IgD-negative memory B cell (primary cell): ENCODE measurements around the gene HCLS1. TPM values are rescaled to one million over a fixed set of nuclear protein-coding genes. Genes with fewer than 3 reads are reported as not detected.
A peak's percentile ranks its signal among the peaks of the same experiment; 100 is the strongest.
"Not testable (repeated sequence)": the region's sequence is repeated elsewhere in the genome, so short reads cannot be mapped to it uniquely, and the experiment has no call there.

Experiments used
- H3K27ac Mint-ChIP-seq, 3 donors: one replicate each; pipeline ENCODE4 v1.8.0; 2020 to 2022; ENCODE audit warnings: mild to moderate bottlenecking in 3 of 3, mixed read lengths in 3 of 3, moderate library complexity in 1 of 3
- H3K27me3 Mint-ChIP-seq: one replicate; pipeline ENCODE4 v1.8.0; 2021; ENCODE audit warnings: mixed read lengths
- H3K36me3 Mint-ChIP-seq: one replicate; pipeline ENCODE4 v1.8.0; 2020; ENCODE audit warnings: mild to moderate bottlenecking, mixed read lengths
- H3K4me1 Mint-ChIP-seq, 3 donors: one replicate each; pipeline ENCODE4 v1.8.0; 2020 to 2022; ENCODE audit warnings: mixed read lengths in 3 of 3, mild to moderate bottlenecking in 1 of 3
- H3K4me3 Mint-ChIP-seq, 4 donors: one replicate each; pipeline ENCODE4 v1.8.0; 2020 to 2022; ENCODE audit warnings: mild to moderate bottlenecking in 4 of 4, mixed read lengths in 4 of 4, moderate library complexity in 3 of 4
- H3K9me3 Mint-ChIP-seq, 3 donors: one replicate each; pipeline ENCODE4 v1.8.0; 2020 to 2021; ENCODE audit warnings: mixed read lengths in 3 of 3, mild to moderate bottlenecking in 1 of 3
- polyA plus RNA-seq: library from polyadenylated mRNA; unstranded; fragments of 300-500 nt; fragmentation: Illumina TruSeq; gene quantifications from one replicate; pipeline ENCODE4 v1.2.3, GENCODE V29; 2021

HCLS1 gene
- polyA plus RNA-seq, 1 donor from 2014 or later = 468 TPM

GRCh38 chr3:121594850-121595249 lies 65.9 kb downstream of the HCLS1 start:
- H3K9me3 Mint-ChIP-seq = no peaks in the 10 kb centered on the region
- H3K4me1 Mint-ChIP-seq = peaks cover 6 to 10% (median 8%) of the 10 kb centered on the region in 3 donors
- no peak overlapping the region for H3K4me3 Mint-ChIP-seq
- H3K27me3 Mint-ChIP-seq = no peaks in the 10 kb centered on the region
- no peak overlapping the region for H3K27ac Mint-ChIP-seq
- no peaks in the 10 kb centered on the region for H3K36me3 Mint-ChIP-seq

- not testable (repeated sequence) for H3K27ac Mint-ChIP-seq, H3K36me3 Mint-ChIP-seq, H3K9me3 Mint-ChIP-seq, H3K27me3 Mint-ChIP-seq
- Mint-ChIP-seq H3K4me1 (peaks cover 6 to 10% (median 8%) of the 10 kb centered on the region in 3 donors), H3K4me3 (peak overlapping the region in 1 of 4 donors; percentile 40)
These were observed 66.9 kb downstream of the HCLS1 start for GRCh38 chr3:121593806-121594205.

- Mint-ChIP-seq H3K36me3 (no peaks in the 10 kb centered on the region), H3K27me3 (peaks cover 3% of the 10 kb centered on the region), H3K4me3 (peak within 1 kb of the TSS in 2 of 4 donors; percentile 40 to 82), H3K27ac (no peak within 1 kb of the TSS), H3K9me3 (no peaks in the 10 kb centered on the region), H3K4me1 (peaks cover 6 to 10% (median 8%) of the 10 kb centered on the region in 3 donors)
These were observed 67.6 kb downstream of the HCLS1 start, which contains the start of gene FBXO40 for GRCh38 chr3:121592856-121593702. Gene FBXO40, plus strand, starts transcription at chr3:121593379. Its CDS starts 27,197 bp downstream, at chr3:121620576.

GRCh38 chr3:121584418-121584817 lies 76.3 kb downstream of the HCLS1 start:
- Mint-ChIP-seq H3K4me3 (peak overlapping the region in 1 of 4 donors; percentile 32), H3K27me3 (peaks cover 23% of the 10 kb centered on the region), H3K4me1 (peaks cover 0 to 3% (median 2%) of the 10 kb centered on the region in 3 donors), H3K27ac (no peak overlapping the region), H3K36me3 (peaks cover 2% of the 10 kb centered on the region), H3K9me3 (no peaks in the 10 kb centered on the region)

GRCh38 chr3:121581691-121582090 lies 79.0 kb downstream of the HCLS1 start:
- Mint-ChIP-seq H3K4me1 (peaks cover 0 to 3% (median 2%) of the 10 kb centered on the region in 3 donors), H3K27ac (no peak overlapping the region), H3K4me3 (no peak overlapping the region), H3K9me3 (no peaks in the 10 kb centered on the region), H3K36me3 (peaks cover 2% of the 10 kb centered on the region), H3K27me3 (peaks cover 17% of the 10 kb centered on the region)

Other genes with a start within 250 kb of the HCLS1 start
- not detected for gene POLQ, start 114.9 kb downstream of the HCLS1 start, polyA plus RNA-seq
- gene ARGFX, start 93.0 kb downstream of the HCLS1 start, polyA plus RNA-seq = not detected
- gene FBXO40, start 67.5 kb downstream of the HCLS1 start, polyA plus RNA-seq = 0.18 TPM
- 10.0 TPM for gene GOLGB1, start 88.8 kb upstream of the HCLS1 start, polyA plus RNA-seq
- gene IQCB1, start 174.2 kb upstream of the HCLS1 start, polyA plus RNA-seq = 28.6 TPM
- gene EAF2, start 174.3 kb upstream of the HCLS1 start, polyA plus RNA-seq = 296 TPM
- 2.0 TPM for gene SLC15A2, start 233.5 kb upstream of the HCLS1 start, polyA plus RNA-seq